Fibroblast of mammary gland (primary cell): ENCODE measurements around the gene ZBTB45.

Source experiments
- DNase-seq: peaks from one replicate; pipeline ENCODE4 v3.0.0-alpha.2; 2010; ENCODE audit warnings: low read depth
- H3K4me3 ChIP-seq: 2 replicates; pipeline ENCODE4 v1.5.1; 2011; ENCODE audit warnings: low read depth, mild to moderate bottlenecking, low read length, moderate library complexity; ENCODE audit not compliant: control insufficient read depth
- CTCF ChIP-seq: conservative IDR thresholded peaks from 2 replicates; pipeline ENCODE4 v1.5.1; 2011; ENCODE audit warnings: low read depth, low read length, inconsistent platforms; ENCODE audit not compliant: control insufficient read depth, insufficient read depth

Gene ZBTB45

GRCh38 chr19:58557221-58558065 lies 37.8 kb upstream of the ZBTB45 start:
- DNase-seq: no peak
- TF ChIP-seq CTCF: no peak

GRCh38 chr19:58556622-58557220 lies 37.1 kb upstream of the ZBTB45 start:
- no peak for TF ChIP-seq CTCF
- H3K4me3 ChIP-seq: peak overlapping the region; percentile 91
- no peak for DNase-seq

More at GRCh38 chr19:58557221-58558065, 37.8 kb upstream of the ZBTB45 start:
- peak overlapping the region; percentile 91 for H3K4me3 ChIP-seq

- no peak for TF ChIP-seq CTCF
- H3K4me3 ChIP-seq: no peak overlapping the region
- DNase-seq: no peak
Measured at GRCh38 chr19:58555920-58556621, 36.5 kb upstream of the ZBTB45 start.

GRCh38 chr19:58555369-58555885 lies 35.8 kb upstream of the ZBTB45 start:
- H3K4me3 ChIP-seq: peak overlapping the region; percentile 84
- TF ChIP-seq CTCF: no peak
- no peak for DNase-seq

- TF ChIP-seq CTCF: no peak
- peak within 1 kb of the TSS; percentile 84 for H3K4me3 ChIP-seq
- peak; percentile 94 for DNase-seq
Measured at GRCh38 chr19:58554494-58555368, 35.1 kb upstream of the ZBTB45 start, which contains the start of gene CHMP2A. Gene CHMP2A, minus strand, starts transcription at chr19:58555105. Its CDS starts 893 bp downstream, at chr19:58554212.
